NCI-H2029 (cell line): ENCODE measurements around the gene STOML3.
"Not testable (repeated sequence)": the region's sequence is repeated elsewhere in the genome, so short reads cannot be mapped to it uniquely, and the experiment has no call there.

Experiments used
- DNase-seq: peaks from one replicate; lab custom pipeline; 2025; lab: John Stamatoyannopoulos, UW

STOML3 gene, protein sequence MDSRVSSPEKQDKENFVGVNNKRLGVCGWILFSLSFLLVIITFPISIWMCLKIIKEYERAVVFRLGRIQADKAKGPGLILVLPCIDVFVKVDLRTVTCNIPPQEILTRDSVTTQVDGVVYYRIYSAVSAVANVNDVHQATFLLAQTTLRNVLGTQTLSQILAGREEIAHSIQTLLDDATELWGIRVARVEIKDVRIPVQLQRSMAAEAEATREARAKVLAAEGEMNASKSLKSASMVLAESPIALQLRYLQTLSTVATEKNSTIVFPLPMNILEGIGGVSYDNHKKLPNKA

DNA sequence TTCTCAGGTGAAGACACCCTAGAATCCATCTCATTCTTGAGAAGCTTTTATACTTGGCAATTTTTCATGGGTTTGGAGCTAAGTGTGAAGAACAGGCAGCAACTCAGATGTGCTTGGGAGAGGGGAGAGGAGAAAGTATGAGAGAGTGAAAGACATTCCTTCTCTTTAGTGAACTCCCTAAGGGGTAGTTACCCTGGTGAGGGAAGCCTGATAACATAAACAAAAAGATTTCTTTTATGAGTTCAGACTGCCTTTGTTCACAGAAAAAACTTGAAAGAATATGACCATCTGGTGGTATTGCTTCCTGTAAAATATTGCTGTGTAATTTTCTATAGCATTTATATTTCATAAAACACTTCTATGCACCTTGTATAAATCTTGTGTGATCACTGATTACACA, at the start of gene STOML3:
STOML3 (minus strand) TSS at position 139 of the 400 bp plus-strand sequence; CDS start at position 29, 110 bp downstream.
- no peak for DNase-seq

DNA sequence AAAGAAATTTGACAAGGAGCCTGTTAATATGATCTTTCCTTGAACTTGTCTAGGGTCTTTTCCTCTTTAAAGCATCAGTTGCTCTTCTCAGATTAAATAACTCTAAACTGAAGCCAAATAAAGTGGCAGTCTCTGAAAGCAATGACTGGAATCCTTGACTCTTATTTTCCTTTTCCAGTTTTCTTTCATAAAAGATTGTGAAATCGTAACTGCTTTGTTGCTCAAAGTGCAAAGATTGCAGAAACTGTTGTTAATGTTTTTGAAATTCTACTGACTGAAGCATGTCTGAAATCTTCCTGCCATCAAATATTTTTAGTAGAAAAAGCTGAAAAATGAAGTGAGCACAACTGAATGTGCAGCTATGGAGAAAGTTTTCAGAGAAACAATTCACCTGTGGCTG, 49.6 kb upstream of the STOML3 start:
- DNase-seq, result no peak

DNA sequence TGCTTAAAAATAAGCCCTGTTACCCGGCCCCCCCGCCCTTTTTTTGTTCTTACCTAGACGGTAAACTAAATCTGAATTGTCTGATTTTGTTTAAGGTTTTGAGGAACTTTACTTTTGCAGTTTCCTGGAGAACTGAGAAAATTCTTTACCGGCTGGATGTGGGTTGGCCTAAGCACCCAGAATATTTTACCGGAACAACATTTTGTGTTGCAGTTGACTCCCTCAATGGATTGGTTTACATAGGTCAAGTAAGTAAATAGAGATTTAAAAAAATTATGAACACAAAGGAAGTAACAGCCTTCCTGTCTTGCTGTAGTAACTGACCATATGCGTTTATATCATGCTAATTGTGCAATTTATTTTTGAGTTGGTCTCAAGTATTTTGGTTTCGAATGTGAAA, 48.4 kb upstream of the STOML3 start:
- no peak for DNase-seq

DNA sequence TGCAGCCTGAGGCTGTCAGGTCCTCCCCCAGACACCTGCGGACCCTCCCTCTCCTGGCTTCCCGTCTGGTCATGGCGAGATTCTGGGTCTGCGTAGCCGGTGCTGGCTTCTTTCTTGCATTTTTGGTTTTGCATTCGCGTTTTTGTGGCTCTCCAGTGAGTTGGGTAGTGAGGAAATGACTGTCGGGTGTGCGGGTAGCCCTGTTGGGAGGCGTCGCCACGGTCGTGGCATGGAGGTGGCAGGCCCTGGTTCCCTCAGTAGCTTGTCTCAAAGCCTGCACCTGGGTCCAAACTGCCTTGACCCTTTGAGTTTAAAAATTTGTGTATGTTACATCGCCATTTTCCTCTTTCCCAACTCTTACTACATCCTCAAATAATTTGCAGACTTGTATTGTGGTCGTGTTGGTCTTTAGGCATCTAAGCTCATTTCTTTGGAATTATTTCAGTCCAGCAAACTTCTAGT, 48.0 kb upstream of the STOML3 start:
- no peak for DNase-seq

DNA sequence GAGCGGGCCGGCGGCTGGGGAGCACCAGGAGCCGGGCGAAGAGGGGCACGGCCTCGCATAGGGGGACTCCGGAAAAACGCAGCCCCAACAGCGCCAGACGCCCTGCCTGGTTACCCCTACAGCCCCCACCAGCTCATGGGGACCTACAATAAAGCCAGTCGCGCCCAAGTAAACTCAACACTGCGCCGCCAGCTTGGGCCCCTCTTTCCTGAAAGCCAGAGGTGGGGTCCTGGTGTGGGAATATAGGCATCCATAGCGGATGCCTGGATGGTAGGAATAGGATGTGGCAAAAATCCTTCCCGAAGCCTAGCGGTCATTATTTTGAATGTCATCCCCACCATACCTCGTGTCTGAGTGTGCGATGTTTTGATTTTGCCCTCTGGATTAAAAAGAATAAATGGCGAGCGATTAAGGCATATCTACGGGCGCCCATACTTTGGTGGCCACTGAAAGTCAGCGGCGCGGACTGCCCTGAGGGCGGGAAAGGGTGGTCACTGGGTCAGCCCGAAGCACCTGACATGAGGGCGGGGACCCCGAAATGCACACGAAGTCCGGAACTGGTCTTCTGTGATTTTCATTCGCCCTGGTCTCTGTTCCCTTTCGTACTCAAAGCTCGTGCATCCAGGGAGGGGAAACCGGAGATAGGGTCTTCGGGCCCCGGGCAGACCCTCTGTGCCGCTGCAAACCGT, 47.4 kb upstream of the STOML3 start, which contains the start of the genes NHLRC3 and PROSER1:
NHLRC3 (plus strand) TSS at position 577 of the 689 bp plus-strand sequence. CDS start 184 bp downstream, outside the sequence.
PROSER1 (minus strand) TSS at position 210 of the 689 bp plus-strand sequence. CDS start 847 bp downstream, outside the sequence.
- DNase-seq, result peak; percentile 70

DNA sequence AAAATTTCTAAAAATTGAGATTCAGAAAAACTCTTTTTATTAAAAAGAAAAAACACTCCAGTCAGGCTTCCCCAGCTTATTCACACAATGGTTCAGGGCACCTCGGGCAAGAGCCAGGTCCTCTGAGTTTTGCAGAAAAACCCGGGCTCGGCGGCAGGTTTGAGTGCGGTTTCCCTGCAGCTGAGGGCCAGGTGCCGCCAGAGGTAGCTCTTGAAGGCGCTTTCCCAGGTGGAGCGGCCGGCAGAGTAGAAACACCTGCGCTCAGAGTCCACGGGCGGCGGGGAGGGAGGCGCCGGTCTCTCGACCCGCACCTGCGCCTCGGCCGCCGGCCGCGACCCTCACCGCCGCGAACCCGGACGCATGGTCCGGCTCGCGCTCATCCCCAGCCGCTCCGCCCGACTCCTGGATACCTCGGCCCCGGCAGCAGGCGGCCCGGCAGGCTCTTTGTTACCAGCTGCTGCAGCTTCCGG, 46.8 kb upstream of the STOML3 start:
- peak; percentile 46 for DNase-seq

DNA sequence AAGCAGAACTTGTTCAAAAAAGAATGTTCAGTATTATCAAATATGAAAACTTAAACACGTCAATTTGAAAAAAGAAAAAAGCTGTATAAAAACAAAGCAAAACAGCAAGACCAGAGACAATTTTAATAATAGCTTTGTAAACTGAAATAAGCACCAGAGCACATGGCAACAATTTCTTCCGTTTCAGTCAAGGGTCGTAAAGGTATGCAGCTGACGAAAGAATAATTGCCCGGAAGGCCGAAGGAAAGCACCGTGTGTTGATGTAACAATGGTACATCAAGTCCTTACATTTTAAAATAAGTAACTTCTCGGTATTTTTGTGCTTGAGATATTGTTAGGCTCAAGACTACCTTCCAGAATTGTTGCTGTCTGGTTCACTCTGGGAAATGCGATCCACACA, 45.6 kb upstream of the STOML3 start:
- DNase-seq, result no peak

DNA sequence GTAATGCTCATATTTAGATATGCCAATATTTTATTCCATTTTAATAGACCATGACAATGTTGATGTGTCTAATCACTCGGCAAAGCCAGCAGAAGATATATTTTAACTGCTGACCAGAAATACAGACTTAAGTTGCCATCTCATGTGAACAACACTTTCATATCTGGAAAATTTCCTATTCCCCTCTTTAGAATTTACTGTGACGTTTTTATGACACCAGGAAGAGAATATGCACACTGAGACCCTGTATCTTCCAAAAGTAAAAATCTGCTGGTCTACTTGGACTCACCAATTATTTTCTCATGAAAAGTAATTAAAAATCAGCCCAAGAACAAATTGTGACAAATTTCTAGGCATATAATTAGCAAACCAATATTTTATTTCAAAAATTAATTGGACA, 45.2 kb upstream of the STOML3 start:
- DNase-seq, result no peak

DNA sequence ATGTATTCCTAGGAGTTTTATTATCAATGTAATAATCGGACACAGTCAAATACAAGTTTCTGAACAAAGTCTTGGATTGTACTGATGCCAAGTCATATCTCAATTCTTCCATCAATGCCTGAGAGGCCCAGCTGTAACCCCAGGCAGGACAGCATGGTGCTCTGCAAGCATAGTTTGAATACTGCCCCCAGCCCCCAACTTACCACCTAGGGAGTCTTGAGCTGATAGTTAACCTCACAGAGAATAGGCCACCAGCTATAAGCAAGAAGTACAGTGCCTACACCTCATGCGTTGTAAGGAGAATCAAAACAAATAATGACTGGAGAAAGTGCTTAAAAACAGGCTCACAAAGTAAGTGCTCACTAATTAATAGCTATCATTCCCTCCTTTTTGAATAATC, 44.6 kb upstream of the STOML3 start:
- DNase-seq, result no peak

DNA sequence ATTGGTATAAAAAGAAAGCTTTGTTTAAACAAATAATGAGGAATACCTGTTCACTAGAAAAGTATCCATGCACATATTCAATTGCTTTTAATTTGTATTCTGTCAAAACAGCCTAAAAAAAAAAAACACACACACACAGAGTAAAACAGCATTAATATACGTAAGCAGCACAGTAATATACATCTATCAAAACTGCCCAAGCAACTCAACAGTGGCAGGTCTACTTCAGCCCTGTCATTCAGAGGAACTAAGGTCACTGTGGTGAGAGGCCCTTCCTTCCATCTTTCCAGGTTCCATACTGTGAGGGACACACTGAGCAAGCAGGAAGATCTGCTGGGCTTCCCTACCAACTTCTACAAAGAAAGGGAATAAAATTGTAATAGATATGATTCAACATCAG, 43.5 kb upstream of the STOML3 start:
- no peak for DNase-seq

DNA sequence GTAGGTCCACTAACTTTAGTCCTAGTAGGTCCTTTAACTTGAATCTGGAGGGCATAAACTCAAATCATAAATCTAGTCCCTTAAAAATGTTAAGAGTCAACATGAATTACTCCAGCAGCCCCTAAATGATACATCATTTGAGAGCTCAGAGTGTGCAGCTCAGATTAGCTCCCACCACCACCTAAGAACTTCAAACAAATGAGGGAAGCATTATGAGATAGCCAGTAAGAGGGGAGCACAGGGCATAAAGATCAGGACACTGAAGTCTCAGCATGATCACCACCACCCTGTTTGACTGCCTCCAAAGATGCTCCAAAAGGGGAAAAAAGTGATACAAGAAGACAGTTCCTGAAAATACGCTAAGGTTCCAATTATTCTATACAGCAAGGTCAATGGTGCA, 41.5 kb upstream of the STOML3 start:
- no peak for DNase-seq

DNA sequence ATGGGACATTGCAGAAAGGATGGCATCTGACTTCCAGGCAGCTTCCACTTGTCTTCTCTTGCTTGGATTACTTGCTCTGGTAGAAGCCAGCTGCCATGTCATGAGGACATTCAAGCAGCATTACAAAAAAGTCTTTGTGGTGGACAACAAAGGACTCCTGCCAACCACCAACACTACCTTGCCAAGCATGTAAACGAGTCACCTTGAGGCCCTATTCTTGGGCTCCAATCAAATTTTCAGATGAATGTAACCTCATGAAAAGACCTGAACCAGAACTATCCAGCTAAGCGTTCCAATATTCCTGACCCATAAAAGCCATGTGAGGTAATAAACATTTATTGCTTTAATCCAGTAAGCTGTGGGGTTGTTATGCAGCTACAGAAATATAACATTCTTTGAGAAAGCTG, 34.8 kb upstream of the STOML3 start:
- peak; percentile 17 for DNase-seq

DNA sequence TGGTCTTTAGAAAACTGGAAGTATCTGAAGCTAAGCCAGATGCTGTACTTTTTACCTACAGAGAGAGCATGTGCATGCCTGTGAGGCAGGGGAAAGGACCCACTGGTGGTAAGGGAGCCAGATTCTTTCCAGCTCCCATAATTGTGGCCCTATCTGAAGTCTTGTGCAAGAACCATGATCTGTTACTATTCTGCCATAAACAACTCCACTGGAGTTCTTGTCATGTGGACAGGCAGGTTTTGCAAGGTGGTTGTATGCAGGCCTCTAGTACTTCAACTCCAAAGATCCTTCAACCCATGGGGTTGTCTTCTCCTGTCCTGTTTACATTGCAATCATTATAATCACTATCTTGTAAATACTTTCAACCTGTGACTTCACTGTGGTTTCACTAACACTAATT, 33.1 kb upstream of the STOML3 start:
- no peak for DNase-seq

DNA sequence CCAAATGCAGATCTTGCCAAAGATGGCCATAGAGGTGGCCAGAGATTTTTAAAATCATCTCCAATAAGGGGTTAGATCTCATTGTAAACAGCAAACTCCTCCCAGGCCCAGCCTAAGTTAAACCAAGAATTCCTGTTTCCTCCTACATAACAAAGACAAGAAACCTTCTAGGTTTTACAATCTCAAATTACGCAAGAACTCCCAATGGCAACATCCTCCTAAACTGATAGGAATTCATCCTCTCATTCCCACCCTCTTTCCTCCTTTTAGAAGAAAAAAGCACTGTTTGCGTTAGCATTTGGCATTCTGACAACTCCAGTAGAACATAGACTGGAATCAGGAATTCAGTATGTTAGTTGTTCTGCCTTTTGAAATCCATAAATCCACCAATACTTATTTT, 32.7 kb upstream of the STOML3 start:
- DNase-seq, result no peak

DNA sequence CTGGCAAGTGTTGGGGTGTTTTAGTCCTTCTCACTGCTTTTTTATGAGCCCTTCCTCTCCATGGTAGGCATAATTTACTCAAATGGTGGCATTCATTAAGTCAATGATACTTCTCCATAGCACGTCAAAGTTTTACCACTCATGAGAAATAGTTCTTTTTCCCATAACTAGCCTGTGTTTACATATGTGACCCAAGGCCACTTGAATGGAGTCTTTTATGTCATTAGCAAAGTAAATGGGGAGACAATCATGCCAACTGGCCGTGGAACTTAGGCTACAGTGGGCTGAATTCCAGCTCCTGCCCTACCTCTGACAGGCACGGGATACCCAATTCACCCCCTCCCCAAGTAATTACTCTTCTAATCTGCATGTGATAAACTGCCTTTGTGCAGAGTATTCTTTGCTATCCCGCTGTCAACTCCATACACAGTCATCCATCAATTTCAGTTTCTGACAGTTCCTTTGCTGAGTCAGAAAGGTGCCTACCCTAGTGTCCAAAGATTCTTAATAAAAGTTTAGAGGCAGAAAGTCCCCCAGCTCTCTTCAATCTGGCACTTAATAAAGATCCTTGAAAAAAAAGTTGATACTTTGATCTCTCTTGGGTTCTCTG, 30.3 kb upstream of the STOML3 start:
- no peak for DNase-seq

DNA sequence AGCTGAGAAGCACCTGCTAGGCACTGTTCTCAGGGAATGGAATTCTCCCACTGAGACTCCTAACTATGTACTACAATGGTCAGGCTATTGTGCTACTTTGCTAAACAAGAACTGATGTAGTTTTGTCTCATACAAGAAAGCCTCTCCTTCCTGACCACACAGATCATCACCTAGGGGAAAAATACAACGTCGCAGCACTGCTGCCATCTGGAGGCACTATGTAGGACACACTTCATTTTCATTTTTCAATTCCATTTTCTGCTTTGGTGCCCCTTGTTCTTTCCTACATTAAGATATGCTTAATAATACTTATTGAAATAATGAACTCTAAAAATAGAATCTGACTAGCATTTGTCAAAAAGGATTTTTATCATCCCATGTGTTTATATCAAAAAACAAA, 26.2 kb upstream of the STOML3 start:
- no peak for DNase-seq

DNA sequence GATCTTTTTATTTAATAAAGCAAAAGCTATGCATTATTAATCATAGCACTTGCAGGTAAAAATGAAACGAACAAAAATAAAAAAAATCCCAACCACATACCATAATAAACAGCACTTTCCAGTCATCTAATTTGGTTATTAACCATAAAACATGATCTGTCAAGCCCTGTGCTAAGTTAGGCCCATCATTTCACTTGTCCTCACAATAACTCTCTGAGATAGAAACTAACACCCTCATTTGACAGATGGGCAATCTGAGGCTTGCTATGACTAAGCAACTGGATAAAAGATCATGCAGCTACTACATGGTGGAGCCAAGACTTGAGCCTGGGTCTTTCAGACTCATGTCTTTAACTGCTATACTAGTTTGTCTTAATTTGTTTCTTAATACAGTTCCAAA, 25.5 kb upstream of the STOML3 start:
- DNase-seq, result no peak

DNA sequence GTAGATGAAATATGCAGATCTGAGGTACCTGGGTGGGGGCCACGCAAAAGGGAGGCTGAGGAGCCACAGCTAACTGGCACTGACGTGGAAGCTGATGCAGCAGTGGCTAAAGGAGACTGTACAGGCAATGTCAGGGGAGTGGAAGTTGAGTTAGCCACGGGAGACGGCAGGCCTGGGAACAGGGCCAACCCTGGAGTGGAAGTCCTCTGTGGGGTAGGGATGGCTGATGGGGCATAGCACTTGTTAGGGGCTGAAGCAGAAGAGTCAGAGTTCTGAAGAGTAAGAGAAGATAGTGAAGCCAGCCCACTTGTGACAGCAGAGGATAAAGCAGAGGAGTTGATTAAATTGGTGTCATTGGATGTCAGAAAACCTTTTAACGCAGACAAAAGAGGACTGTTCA, 22.8 kb upstream of the STOML3 start:
- DNase-seq, result no peak

DNA sequence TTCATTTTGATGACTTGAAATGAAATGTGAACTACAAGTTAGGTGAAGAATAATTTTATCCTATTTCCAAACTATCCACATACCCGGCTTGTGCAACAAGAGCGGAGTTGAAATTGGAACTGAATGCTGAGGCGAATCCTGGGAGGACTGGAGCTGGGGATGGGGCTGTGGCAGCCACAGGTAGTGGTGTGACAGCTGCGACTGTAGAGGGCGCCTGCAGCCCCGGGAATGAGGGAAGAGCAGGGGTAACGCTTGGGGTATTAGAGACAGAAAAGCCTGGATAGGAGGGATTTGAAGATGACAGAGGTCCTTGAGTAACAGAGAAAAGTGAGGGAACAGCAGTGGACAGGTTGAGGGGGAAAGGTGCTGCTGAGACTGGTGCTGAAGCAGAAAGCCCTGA, 22.0 kb upstream of the STOML3 start:
- DNase-seq, result no peak

DNA sequence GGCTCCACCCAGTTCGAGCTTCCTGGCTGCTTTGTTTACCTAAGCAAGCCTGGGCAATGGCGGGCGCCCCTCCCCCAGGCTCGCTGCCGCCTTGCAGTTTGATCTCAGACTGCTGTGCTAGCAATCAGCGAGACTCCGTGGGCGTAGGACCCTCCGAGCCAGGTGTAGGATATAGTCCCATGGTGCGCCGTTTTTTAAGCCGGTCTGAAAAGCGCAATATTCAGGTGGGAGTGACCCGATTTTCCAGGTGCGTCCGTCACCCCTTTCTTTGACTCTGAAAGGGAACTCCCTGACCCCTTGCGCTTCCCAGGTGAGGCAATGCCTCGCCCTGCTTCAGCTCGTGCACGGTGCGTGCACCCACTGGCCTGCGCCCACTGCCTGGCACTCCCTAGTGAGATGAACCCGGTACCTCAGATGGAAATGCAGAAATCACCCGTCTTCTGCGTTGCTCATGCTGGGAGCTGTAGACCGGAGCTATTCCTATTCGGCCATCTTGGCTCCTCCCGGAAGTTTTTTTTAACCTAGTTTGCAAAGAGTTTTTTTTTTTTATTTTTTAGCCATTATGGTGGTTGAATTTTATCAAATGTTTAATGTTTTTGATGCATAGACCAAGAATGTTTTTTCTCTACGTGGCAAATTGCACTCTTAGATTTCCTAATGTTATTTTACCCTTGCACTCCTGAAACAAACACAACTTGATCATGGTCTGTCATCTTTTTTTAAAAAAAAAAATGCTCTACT, 15.9 kb upstream of the STOML3 start:
- DNase-seq, result not testable (repeated sequence)

DNA sequence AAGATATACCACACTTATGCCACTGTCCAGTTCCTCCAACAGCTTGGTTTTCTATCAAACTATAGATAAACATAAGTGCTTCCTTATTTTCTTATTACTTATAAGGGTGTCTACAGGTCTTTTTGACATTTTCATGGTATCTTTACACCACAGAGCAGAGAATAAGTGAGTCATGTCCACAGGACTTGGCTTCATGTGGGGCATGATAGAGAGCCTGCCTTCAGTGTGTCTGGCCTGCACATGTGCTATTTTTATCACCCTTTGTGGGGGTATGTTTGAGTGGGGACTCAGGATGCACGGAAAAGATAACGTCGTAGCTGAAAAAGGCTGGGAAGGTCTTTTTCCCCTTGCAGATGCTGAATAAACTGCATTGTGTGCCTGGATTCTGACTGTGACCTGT, 8.1 kb upstream of the STOML3 start:
- DNase-seq, result no peak

DNA sequence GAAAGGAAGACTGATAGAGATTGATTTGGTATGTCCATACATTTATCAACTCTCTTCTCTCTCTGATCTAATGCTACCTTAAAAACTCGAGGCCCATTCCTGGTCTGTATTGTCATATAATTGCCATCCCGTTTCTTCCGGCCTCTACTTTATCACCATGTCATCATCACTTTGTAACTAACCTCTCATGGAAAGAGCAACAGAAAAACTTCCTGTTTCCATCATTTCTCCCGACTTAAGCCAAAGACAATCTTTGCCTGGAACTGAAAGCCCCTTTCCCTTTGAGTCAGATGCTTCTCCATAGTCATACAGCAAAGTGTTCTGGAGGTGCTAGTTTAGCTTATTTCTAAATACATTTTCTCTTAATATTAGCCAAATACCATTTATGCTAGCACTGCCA, 2.8 kb upstream of the STOML3 start:
- DNase-seq, result no peak
